Brain microvascular endothelial cell (primary cell): Measurements from ENCODE around the gene TMEM52.

ENCODE experiments used
- DNase-seq: peaks from one replicate; pipeline ENCODE4 v3.0.0-alpha.2; 2020
- H3K27ac ChIP-seq: fragments of 250-450 bp; sonication (Bioruptor Pico); 2 replicates; pipeline ENCODE4 v1.5.1; 2020; ENCODE audit warnings: mild to moderate bottlenecking, moderate library complexity
- H3K27me3 ChIP-seq: fragments of 250-450 bp; sonication (Bioruptor Pico); replicated peaks from 2 replicates; pipeline ENCODE4 v1.5.1; 2020; ENCODE audit warnings: mild to moderate bottlenecking
- H3K36me3 ChIP-seq: fragments of 250-450 bp; sonication (Bioruptor Pico); replicated peaks from 2 replicates; pipeline ENCODE4 v1.5.1; 2020; ENCODE audit warnings: mild to moderate bottlenecking
- H3K4me3 ChIP-seq: 2 replicates; pipeline ENCODE4 v1.5.1; 2011; ENCODE audit warnings: low read depth, mild to moderate bottlenecking, control low read depth, low read length, moderate library complexity
- CTCF ChIP-seq: IDR thresholded peaks from 2 replicates; pipeline ENCODE4 v1.5.1; 2011; ENCODE audit warnings: low read depth, mild to moderate bottlenecking, moderate library complexity, low read length, control low read depth, inconsistent platforms; ENCODE audit errors: missing control alignments
- in situ Hi-C: cut with HindIII; loops from 2 replicates; pipeline ENCODE4 v1.10.0; 2017; ENCODE audit warnings: low sequenced_read_pairs, low pct_ligation_motif_present

Gene TMEM52

GRCh38 chr1:1892763-1893120, 26.3 kb downstream of the TMEM52 start:
- no peak overlapping the region for H3K4me3 ChIP-seq
- no peak overlapping the region for H3K27ac ChIP-seq
- in situ Hi-C loops = no loop called here

DNA sequence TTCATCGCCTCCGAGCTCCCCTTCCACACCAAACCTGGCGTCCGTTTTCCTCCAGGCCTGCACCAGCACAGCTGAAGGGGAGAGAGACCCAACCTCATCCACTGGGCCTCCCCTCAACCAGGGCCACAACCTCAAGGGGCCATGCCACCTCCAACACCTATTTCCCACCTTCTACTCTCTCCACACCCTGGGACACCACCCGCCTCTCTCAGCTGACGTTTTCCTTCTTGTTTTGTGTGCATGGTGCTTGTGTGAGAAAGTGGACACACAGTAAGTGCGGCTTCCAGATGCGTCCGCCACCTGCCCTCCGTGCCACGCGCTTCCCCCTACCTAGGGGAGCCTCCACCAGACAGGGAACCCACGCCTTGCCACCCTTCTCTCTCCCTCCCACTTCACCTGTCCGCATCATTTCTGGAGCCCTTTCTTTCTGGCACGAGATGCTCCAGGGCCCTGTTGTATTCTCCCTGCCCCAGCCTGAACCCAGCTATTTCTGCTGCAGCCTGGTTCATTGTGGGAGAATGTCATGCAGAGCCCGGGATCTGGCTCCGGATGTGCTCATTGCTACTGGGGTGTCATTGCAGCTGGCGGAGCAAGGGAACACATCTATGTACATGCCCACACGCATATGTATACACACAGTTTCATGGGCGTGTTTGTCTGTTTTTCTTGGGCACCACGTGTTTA, 26.9 kb downstream of the TMEM52 start:
- Histone ChIP-seq H3K36me3 (no peaks in the 10 kb centered on the region), H3K27ac (no peak overlapping the region), H3K27me3 (no peaks in the 10 kb centered on the region), H3K4me3 (peak overlapping the region; percentile 79)
- in situ Hi-C loops = no loop called here
- no peak for TF ChIP-seq CTCF
- no peak for DNase-seq

More at GRCh38 chr1:1892763-1893120, 26.3 kb downstream of the TMEM52 start:
- no peaks in the 10 kb centered on the region for H3K27me3 ChIP-seq
- TF ChIP-seq CTCF = no peak
- no peaks in the 10 kb centered on the region for H3K36me3 ChIP-seq
- no peak for DNase-seq

DNA sequence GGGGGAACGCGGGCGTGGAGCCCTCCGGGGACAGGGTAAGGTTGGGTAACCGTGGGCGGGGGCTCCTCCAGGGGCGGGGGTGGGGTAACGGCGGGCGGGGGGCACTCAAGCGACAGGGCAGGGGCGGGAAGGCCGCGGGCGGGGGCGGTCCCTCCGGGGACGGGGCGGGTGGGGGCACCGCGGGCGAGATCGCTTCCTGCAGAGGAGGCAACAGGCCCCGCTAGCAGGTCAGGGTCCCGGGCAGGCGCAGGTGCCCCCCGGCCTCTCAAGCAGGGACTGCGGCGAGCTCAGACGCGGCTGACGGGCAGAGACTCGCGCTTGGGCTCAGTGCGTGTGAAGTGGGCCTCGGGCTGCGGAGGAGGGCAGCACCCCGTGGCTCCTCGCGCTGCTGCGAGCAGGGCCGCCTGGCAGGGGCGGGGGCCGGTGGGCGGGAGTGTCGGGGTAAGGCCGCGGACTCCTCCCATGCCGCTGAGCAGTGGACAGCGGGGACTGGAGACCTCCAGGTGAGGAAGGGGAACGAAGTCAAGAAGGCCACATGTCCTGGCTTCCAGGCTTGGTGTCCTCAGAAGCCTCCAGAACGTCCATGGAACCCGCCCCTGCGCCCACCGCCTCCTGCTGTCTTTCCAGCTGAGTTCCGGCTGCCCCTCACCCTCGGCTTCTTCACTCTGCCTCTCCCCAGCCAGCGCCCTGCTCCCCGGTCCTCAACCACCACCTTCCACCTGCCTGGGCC, 27.6 kb downstream of the TMEM52 start:
- no peaks in the 10 kb centered on the region for H3K27me3 ChIP-seq
- no peak for TF ChIP-seq CTCF
- no peaks in the 10 kb centered on the region for H3K36me3 ChIP-seq
- H3K27ac ChIP-seq = peak overlapping the region; percentile 73
- peak overlapping the region; percentile 79 for H3K4me3 ChIP-seq
- in situ Hi-C loops = no loop called here
- DNase-seq = peak; percentile 9

- DNase-seq = peak; percentile 62
- in situ Hi-C loops = no loop called here
- H3K4me3 ChIP-seq = peak within 1 kb of the TSS; percentile 79
- no peaks in the 10 kb centered on the region for H3K27me3 ChIP-seq
- peak within 1 kb of the TSS; percentile 73 for H3K27ac ChIP-seq
- H3K36me3 ChIP-seq = no peaks in the 10 kb centered on the region
- no peak for TF ChIP-seq CTCF
These were observed 28.4 kb downstream of the TMEM52 start, which contains the start of gene GNB1 for GRCh38 chr1:1890506-1891348. Gene GNB1 (minus strand): TSS chr1:1891087. CDS start chr1:1825453, 65,634 bp downstream.

GRCh38 chr1:1889847-1890505, 29.1 kb downstream of the TMEM52 start:
- H3K27ac ChIP-seq = peak overlapping the region; percentile 73
- no peaks in the 10 kb centered on the region for H3K27me3 ChIP-seq
- peak; percentile 19 for DNase-seq
- no peaks in the 10 kb centered on the region for H3K36me3 ChIP-seq
- TF ChIP-seq CTCF = no peak
- H3K4me3 ChIP-seq = peak overlapping the region; percentile 79
- in situ Hi-C loops = loop anchor here (10.0 kb wide), 1 partner anchor 65 kb away; no protein-coding TSS in a partner anchor
